ENCODE results near the gene CD4.

The CD4 gene

GRCh38 chr12:6842075-6842474, 52.7 kb downstream of the CD4 start:
- no peak overlapping the region for H3K4me3 ChIP-seq (ENCODE audit: low read length)
- no peaks in the 10 kb centered on the region for H3K27me3 ChIP-seq (ENCODE audit: control insufficient read depth, insufficient read depth, low read length)
- H3K4me1 ChIP-seq (ENCODE audit: control insufficient read depth, insufficient read depth, low read length), result no peaks in the 10 kb centered on the region
- no peak overlapping the region for H3K9ac ChIP-seq (ENCODE audit: low read length)
- H3K36me3 ChIP-seq (ENCODE audit: control insufficient read depth, insufficient read depth, low read length), result peaks cover 9% of the 10 kb centered on the region
- H3K27ac ChIP-seq (ENCODE audit: low read depth, low read length), result no peak overlapping the region

GRCh38 chr12:6843118-6843902, 54.0 kb downstream of the CD4 start:
- peaks cover 4% of the 10 kb centered on the region for H3K36me3 ChIP-seq (ENCODE audit: control insufficient read depth, insufficient read depth, low read length)
- H3K27ac ChIP-seq (ENCODE audit: low read depth, low read length), result no peak overlapping the region
- H3K27me3 ChIP-seq (ENCODE audit: control insufficient read depth, insufficient read depth, low read length), result no peaks in the 10 kb centered on the region
- no peak overlapping the region for H3K4me3 ChIP-seq (ENCODE audit: low read length)
- H3K4me1 ChIP-seq (ENCODE audit: control insufficient read depth, insufficient read depth, low read length), result no peaks in the 10 kb centered on the region
- no peak overlapping the region for H3K9ac ChIP-seq (ENCODE audit: low read length)

DNA sequence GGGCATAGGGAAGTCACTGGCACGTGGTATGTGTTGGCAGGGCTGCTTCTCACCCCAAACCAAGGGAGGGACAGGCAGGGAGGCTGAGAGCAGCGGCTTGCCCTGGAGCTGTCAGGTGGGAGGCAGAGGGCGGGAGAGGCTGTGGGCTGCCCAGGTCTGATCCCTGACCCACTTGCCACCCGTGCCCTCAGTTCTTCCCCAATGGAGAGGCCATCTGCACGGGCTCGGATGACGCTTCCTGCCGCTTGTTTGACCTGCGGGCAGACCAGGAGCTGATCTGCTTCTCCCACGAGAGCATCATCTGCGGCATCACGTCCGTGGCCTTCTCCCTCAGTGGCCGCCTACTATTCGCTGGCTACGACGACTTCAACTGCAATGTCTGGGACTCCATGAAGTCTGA, 56.1 kb downstream of the CD4 start:
- no peak overlapping the region for H3K9ac ChIP-seq (ENCODE audit: low read length)
- no peaks in the 10 kb centered on the region for H3K27me3 ChIP-seq (ENCODE audit: control insufficient read depth, insufficient read depth, low read length)
- H3K4me1 ChIP-seq (ENCODE audit: control insufficient read depth, insufficient read depth, low read length), result no peaks in the 10 kb centered on the region
- H3K27ac ChIP-seq (ENCODE audit: low read depth, low read length), result no peak overlapping the region
- H3K36me3 ChIP-seq (ENCODE audit: control insufficient read depth, insufficient read depth, low read length), result peaks cover 4% of the 10 kb centered on the region
- H3K4me3 ChIP-seq (ENCODE audit: low read length), result no peak overlapping the region

DNA sequence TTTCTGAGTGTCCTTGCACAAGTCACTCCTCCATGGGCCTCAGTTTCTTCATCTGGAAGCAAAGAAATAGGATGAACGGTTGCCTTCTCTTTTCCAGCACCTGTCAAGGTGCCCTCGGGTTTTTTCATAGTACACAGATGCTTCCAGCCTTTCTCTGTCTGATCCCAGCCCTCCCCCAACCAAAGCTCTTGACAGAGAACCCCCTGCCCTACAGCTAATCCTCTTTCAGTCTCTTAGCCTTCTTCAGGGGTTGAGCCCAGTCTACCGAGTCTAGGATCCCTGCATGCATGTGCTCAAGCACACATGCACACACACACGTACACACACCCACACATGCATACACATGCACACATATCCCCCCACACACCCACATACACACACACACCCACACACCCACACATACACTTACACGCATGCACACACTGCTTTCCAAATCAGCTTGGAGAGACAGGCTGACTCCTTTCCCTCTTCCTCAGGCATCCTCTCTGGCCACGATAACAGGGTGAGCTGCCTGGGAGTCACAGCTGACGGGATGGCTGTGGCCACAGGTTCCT, 57.1 kb downstream of the CD4 start:
- H3K36me3 ChIP-seq (ENCODE audit: control insufficient read depth, insufficient read depth, low read length), result peaks cover 4% of the 10 kb centered on the region
- no peaks in the 10 kb centered on the region for H3K4me1 ChIP-seq (ENCODE audit: control insufficient read depth, insufficient read depth, low read length)
- H3K9ac ChIP-seq (ENCODE audit: low read length), result no peak overlapping the region
- no peaks in the 10 kb centered on the region for H3K27me3 ChIP-seq (ENCODE audit: control insufficient read depth, insufficient read depth, low read length)
- no peak overlapping the region for H3K27ac ChIP-seq (ENCODE audit: low read depth, low read length)
- H3K4me3 ChIP-seq (ENCODE audit: low read length), result no peak overlapping the region

- H3K4me3 ChIP-seq (ENCODE audit: low read length), result no peak overlapping the region
- H3K27me3 ChIP-seq (ENCODE audit: control insufficient read depth, insufficient read depth, low read length), result no peaks in the 10 kb centered on the region
- H3K9ac ChIP-seq (ENCODE audit: low read length), result no peak overlapping the region
- peaks cover 4% of the 10 kb centered on the region for H3K36me3 ChIP-seq (ENCODE audit: control insufficient read depth, insufficient read depth, low read length)
- H3K27ac ChIP-seq (ENCODE audit: low read depth, low read length), result no peak overlapping the region
- H3K4me1 ChIP-seq (ENCODE audit: control insufficient read depth, insufficient read depth, low read length), result no peaks in the 10 kb centered on the region
Observed at GRCh38 chr12:6847676-6848075, 58.3 kb downstream of the CD4 start.

DNA sequence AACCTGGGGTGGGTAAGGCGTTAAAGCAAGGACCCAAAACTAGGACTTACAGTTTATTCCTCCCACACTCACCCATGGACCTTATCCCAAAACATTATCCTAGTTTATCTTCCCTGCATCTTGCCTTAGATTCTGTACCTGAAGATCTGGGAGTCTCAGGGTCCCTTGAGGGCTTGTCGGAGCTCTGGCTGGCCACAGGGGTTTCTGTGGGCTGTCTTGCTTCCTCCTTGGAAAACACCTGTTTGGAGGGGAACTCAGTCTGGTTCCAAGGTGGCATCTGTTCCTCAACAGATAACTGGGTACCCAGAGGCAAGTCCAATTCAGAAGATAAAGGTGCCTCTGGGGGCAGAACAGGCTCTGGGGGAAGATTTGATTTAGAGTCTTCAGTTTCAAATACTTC, 60.1 kb downstream of the CD4 start:
- Histone ChIP-seq H3K4me1 (ENCODE audit: control insufficient read depth, insufficient read depth, low read length) (no peaks in the 10 kb centered on the region), H3K36me3 (ENCODE audit: control insufficient read depth, insufficient read depth, low read length) (peaks cover under 1% of the 10 kb centered on the region), H3K27me3 (ENCODE audit: control insufficient read depth, insufficient read depth, low read length) (no peaks in the 10 kb centered on the region)

GRCh38 chr12:6849976-6850560, 60.7 kb downstream of the CD4 start:
- Histone ChIP-seq H3K27ac (ENCODE audit: low read depth, low read length) (no peak overlapping the region), H3K4me3 (ENCODE audit: low read length) (no peak overlapping the region), H3K36me3 (ENCODE audit: control insufficient read depth, insufficient read depth, low read length) (no peaks in the 10 kb centered on the region), H3K27me3 (ENCODE audit: control insufficient read depth, insufficient read depth, low read length) (no peaks in the 10 kb centered on the region), H3K4me1 (ENCODE audit: control insufficient read depth, insufficient read depth, low read length) (no peaks in the 10 kb centered on the region), H3K9ac (ENCODE audit: low read length) (no peak overlapping the region)

More for the DNA sequence above, 60.1 kb downstream of the CD4 start:
- no peak overlapping the region for H3K27ac ChIP-seq (ENCODE audit: low read depth, low read length)
- no peak overlapping the region for H3K4me3 ChIP-seq (ENCODE audit: low read length)
- no peak overlapping the region for H3K9ac ChIP-seq (ENCODE audit: low read length)

DNA sequence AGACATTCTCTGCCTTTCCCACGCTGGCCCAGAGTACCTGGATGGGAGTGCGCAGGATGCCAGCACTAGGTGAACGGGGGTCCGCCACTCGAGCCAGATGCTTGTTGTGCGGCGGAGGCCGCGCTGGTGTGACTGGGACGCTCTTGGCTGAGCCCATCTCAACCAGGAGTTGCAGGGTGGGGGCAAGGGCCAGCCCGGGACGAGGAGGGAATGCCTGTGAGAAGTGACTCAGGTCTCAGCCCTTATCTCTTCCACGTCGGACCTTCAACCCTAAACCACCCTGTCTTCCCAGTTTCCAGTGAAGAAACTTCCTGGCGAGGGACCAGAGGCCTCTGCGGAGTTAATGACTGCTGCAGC, 61.4 kb downstream of the CD4 start:
- Histone ChIP-seq H3K27me3 (ENCODE audit: control insufficient read depth, insufficient read depth, low read length) (no peaks in the 10 kb centered on the region), H3K4me3 (ENCODE audit: low read length) (peak overlapping the region; percentile 4), H3K4me1 (ENCODE audit: control insufficient read depth, insufficient read depth, low read length) (no peaks in the 10 kb centered on the region), H3K9ac (ENCODE audit: low read length) (no peak overlapping the region), H3K36me3 (ENCODE audit: control insufficient read depth, insufficient read depth, low read length) (peaks cover 4% of the 10 kb centered on the region), H3K27ac (ENCODE audit: low read depth, low read length) (no peak overlapping the region)

DNA sequence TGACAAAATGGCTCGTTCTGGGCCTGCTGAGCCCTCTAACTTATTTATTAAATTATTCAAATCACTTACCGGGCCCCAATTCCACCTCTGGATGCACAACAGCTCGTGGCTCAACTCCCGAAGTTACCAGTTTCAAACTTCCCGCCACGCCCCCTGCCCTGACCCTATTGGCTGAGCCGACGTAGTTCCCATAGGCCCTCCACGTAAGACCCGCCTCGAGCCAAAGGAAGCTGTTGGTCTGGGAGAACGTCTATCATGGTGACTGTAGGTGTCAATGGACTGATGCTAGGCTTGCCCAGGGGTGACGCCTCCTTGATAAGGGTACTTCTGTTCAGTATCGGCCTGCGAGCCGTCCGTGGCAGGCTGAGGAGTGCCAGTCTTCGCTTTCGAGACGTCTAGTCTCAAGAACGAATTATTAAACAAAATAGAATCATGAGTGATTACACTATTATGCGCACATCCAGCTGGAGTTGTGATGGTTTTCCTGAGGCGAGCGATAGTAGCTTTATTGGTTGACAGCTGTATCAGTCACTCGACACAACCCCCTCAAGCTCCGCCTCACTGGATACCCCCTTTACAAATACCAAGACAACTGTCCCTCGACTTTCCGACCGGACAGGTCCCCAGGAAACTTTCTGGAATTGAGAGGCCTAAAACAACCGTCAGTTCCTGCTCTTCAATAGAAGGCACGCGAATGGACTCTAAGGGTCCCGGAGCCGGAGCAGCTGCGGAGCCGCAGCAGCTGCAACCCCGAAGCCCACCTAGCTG, 62.0 kb downstream of the CD4 start, which contains the start of gene CDCA3:
CDCA3 (minus strand) TSS at position 134 of the 768 bp plus-strand sequence. CDS start 334 bp downstream, outside the sequence.
- peak within 1 kb of the TSS; percentile 42 for H3K9ac ChIP-seq (ENCODE audit: low read length)
- no peaks in the 10 kb centered on the region for H3K27me3 ChIP-seq (ENCODE audit: control insufficient read depth, insufficient read depth, low read length)
- peaks cover 9% of the 10 kb centered on the region for H3K36me3 ChIP-seq (ENCODE audit: control insufficient read depth, insufficient read depth, low read length)
- H3K4me3 ChIP-seq (ENCODE audit: low read length), result peak within 1 kb of the TSS; percentile 88
- peak within 1 kb of the TSS; percentile 87 for H3K27ac ChIP-seq (ENCODE audit: low read depth, low read length)
- H3K4me1 ChIP-seq (ENCODE audit: control insufficient read depth, insufficient read depth, low read length), result no peaks in the 10 kb centered on the region

DNA sequence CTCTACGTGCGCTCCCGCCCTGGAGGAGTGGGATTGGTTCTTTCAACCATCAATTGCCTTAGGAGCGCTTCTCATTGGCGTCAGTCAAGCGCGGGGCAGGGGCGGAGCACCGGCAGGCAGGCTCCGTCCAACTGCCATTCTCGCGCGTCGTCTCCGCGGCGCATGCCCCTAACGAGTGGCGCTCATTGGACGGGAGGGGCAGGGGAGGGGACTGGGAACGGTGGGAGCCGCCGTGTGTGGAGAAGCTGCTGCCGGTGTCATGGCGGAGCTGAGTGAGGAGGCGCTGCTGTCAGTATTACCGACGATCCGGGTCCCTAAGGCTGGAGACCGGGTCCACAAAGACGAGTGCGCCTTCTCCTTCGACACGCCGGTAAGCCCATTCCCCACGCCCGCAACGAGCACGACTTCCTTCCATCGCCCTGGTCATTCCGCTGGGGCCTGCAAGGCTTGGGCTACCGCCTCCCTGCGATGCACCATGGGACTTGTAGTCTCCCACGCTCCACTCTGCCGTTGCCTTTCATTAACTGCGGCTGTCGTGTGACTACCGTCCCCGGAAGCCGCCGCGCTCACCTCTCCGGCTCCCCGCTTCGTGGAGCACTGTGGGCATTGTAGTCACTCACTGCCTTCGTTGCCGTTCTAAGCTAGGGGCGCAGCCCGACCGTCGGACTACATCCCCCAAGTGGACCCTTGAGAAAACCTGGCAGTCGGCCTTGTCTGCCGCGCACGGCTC, 62.8 kb downstream of the CD4 start, which contains the start of gene USP5:
USP5 (plus strand) TSS at position 230 of the 730 bp plus-strand sequence; CDS start at position 260, 30 bp downstream.
- peak within 1 kb of the TSS; percentile 42 for H3K9ac ChIP-seq (ENCODE audit: low read length)
- H3K27me3 ChIP-seq (ENCODE audit: control insufficient read depth, insufficient read depth, low read length), result no peaks in the 10 kb centered on the region
- peaks cover 12% of the 10 kb centered on the region for H3K36me3 ChIP-seq (ENCODE audit: control insufficient read depth, insufficient read depth, low read length)
- H3K4me1 ChIP-seq (ENCODE audit: control insufficient read depth, insufficient read depth, low read length), result no peaks in the 10 kb centered on the region
- peak within 1 kb of the TSS; percentile 87 for H3K27ac ChIP-seq (ENCODE audit: low read depth, low read length)
- H3K4me3 ChIP-seq (ENCODE audit: low read length), result peak within 1 kb of the TSS; percentile 88

GRCh38 chr12:6852651-6853354, 63.5 kb downstream of the CD4 start:
- Histone ChIP-seq H3K9ac (ENCODE audit: low read length) (no peak overlapping the region), H3K4me1 (ENCODE audit: control insufficient read depth, insufficient read depth, low read length) (no peaks in the 10 kb centered on the region), H3K4me3 (ENCODE audit: low read length) (peak overlapping the region; percentile 46), H3K27me3 (ENCODE audit: control insufficient read depth, insufficient read depth, low read length) (no peaks in the 10 kb centered on the region), H3K36me3 (ENCODE audit: control insufficient read depth, insufficient read depth, low read length) (peaks cover 17% of the 10 kb centered on the region), H3K27ac (ENCODE audit: low read depth, low read length) (peak overlapping the region; percentile 65)

Measured in rectal smooth muscle tissue (tissue), 1 donor.